ENCODE measurements around the gene GUCY2C.

The GUCY2C gene

GRCh38 chr12:14681625-14682024, 14.8 kb downstream of the GUCY2C start:
- no peak for DNase-seq

- no peak for DNase-seq
These were observed 15.2 kb downstream of the GUCY2C start for GRCh38 chr12:14681190-14681589.

- DNase-seq: no peak
These were observed 17.8 kb downstream of the GUCY2C start for GRCh38 chr12:14678547-14679150.

- DNase-seq: no peak
These were observed 27.8 kb downstream of the GUCY2C start for GRCh38 chr12:14668591-14668990.

GRCh38 chr12:14665354-14666348, 30.7 kb downstream of the GUCY2C start:
- no peak for DNase-seq

- DNase-seq: no peak
These were observed 31.9 kb downstream of the GUCY2C start for GRCh38 chr12:14664434-14665023.

GRCh38 chr12:14663002-14663401, 33.4 kb downstream of the GUCY2C start:
- DNase-seq: no peak

GRCh38 chr12:14656846-14657245, 39.6 kb downstream of the GUCY2C start:
- DNase-seq: no peak

- DNase-seq: no peak
These were observed 41.1 kb downstream of the GUCY2C start for GRCh38 chr12:14655284-14655683.

- DNase-seq: no peak
These were observed 41.6 kb downstream of the GUCY2C start for GRCh38 chr12:14654842-14655241.

- DNase-seq: no peak
These were observed 42.0 kb downstream of the GUCY2C start for GRCh38 chr12:14654416-14654815.

GRCh38 chr12:14652483-14652882, 43.9 kb downstream of the GUCY2C start:
- DNase-seq: no peak

GRCh38 chr12:14651371-14651770, 45.0 kb downstream of the GUCY2C start:
- DNase-seq: no peak

- DNase-seq: no peak
These were observed 45.6 kb downstream of the GUCY2C start for GRCh38 chr12:14650789-14651188.

GRCh38 chr12:14647028-14647750, 49.2 kb downstream of the GUCY2C start:
- DNase-seq: no peak

GRCh38 chr12:14643251-14643650, 53.1 kb downstream of the GUCY2C start:
- DNase-seq: no peak

- no peak for DNase-seq
These were observed 58.3 kb downstream of the GUCY2C start for GRCh38 chr12:14638066-14638465.

GRCh38 chr12:14635776-14636175, 60.6 kb downstream of the GUCY2C start:
- DNase-seq: no peak

- no peak for DNase-seq
These were observed 65.6 kb downstream of the GUCY2C start for GRCh38 chr12:14630793-14631192.

GRCh38 chr12:14629832-14630710, 66.3 kb downstream of the GUCY2C start:
- no peak for DNase-seq

- no peak for DNase-seq
These were observed 67.6 kb downstream of the GUCY2C start for GRCh38 chr12:14628771-14629170.

- no peak for DNase-seq
These were observed 74.6 kb downstream of the GUCY2C start for GRCh38 chr12:14621826-14622225.
